HCEC 1CT (cell line): ENCODE data around the gene ANKRD60.

Source experiments
- DNase-seq: peaks from one replicate; pipeline ENCODE4 v3.0.0-alpha.2; 2017

The ANKRD60 gene

DNA sequence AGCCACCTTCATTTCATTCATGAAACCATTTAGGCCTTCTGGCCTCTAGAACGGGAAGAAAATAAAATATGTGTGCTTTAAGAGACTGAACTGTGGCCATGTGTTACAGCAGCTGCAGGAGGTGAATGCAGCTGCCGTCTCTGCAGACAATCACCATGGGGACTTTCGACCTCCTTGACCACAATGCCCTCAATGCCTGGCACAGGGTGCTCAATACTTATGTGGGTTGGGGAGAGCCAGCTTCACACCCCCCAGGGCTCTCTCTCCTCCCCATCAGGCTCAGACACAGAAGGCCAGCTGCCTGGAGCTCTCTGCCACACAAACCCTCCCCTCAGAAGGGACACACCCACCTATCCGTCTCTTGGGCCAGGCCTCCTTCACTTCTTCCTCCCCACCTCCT is 43.5 kb downstream of the ANKRD60 start:
- DNase-seq: no peak

GRCh38 chr20:58184063-58184462 is 44.4 kb downstream of the ANKRD60 start:
- DNase-seq: no peak

DNA sequence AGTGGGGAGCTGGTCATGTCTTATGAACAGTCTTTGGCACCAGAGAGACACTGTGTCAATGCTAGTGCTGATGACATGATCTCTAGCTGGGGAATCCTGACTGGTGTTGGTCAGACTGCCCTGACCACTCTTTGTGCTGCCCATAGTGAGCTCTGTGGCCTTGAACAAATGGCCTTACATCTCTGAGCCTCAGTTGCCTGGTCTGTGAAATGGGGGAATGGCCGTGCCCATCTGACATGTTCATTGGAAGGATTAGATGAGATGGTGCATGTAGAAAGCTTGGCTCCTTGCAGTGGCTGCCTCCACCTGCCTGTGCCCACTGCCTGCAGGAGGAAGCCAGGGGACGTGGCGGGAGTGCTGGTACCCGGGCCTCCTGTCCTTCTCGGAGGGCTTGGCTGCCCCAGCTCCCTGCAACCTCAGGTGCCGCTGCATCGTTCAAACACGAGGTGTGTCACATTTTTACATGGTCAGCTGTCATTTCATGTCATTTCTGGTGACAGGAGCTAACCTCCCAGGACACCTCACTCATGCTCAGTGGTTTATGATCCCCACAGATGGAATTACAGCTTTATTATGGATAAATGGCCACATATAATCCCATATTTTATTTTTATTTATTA is 45.8 kb downstream of the ANKRD60 start:
- no peak for DNase-seq

GRCh38 chr20:58179432-58180099 is 48.9 kb downstream of the ANKRD60 start:
- DNase-seq: no peak

- no peak for DNase-seq
Measured at GRCh38 chr20:58179083-58179431, 49.4 kb downstream of the ANKRD60 start.

DNA sequence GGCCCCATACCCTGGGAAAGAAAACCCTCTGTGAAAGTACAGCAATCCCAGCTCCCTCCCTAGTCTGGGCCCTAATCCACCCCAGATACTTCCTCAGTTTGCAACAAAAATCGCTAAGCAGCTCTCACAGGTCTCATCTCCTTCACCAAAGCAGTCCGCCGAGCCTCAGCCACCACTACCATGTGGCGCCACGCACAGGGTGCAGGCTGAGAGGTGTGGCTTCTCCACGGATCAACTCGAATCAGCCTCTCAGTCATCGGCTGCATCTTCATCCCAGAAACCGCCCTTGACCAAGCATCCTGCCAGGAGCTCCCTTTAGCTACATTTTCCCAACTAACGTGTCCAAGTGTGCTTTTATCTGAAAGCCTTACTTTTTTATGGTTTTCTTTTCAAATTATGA is 50.7 kb downstream of the ANKRD60 start:
- no peak for DNase-seq

DNA sequence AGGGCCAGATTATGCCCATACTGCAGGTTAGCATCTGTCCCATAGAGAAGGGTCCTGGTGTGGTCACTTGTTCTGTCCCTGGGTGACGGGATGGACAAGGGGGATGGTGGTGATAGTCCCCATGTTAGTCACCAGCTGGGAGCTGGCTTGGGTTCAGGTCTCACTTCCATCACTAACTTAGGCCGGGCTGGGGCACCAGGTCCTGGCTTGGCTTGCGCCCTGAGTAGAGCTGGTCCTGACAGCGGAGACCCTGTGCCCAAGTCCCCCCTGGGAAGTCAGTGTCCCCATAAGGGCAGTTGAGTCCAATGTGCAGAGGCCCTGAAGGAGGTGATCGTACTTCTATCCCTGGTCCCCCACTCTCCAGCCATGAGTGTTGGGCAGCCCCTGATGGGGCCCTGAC is 52.6 kb downstream of the ANKRD60 start:
- DNase-seq: no peak

GRCh38 chr20:58175425-58175824 is 53.0 kb downstream of the ANKRD60 start:
- DNase-seq: no peak

DNA sequence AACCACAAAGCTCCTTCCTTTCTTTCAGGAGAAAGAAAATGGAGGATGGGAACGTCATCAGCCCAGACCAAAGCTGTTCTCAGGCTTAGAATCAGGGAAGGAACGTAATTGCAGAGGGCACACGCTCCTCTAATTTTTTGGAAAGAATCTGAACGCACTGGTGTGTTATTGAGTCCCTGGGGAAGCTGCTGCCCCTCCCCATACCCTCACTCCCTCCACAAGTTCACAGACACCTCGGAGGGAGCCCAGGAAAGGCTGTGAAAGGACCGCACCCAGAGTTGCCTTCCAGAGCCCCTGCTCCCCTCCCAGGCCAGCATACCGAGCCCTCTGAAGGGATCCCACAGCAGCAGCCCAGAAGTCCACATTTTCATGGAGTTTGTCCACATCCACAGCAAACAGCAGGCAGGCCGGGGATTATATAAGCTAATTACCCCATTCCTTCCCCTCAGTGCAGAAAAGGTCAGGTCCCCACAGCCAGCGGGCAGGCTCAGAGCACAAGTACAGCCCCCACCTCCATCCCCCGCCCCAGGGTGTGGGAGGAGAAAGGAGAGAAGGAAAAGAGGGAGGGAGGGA is 53.7 kb downstream of the ANKRD60 start:
- no peak for DNase-seq

DNA sequence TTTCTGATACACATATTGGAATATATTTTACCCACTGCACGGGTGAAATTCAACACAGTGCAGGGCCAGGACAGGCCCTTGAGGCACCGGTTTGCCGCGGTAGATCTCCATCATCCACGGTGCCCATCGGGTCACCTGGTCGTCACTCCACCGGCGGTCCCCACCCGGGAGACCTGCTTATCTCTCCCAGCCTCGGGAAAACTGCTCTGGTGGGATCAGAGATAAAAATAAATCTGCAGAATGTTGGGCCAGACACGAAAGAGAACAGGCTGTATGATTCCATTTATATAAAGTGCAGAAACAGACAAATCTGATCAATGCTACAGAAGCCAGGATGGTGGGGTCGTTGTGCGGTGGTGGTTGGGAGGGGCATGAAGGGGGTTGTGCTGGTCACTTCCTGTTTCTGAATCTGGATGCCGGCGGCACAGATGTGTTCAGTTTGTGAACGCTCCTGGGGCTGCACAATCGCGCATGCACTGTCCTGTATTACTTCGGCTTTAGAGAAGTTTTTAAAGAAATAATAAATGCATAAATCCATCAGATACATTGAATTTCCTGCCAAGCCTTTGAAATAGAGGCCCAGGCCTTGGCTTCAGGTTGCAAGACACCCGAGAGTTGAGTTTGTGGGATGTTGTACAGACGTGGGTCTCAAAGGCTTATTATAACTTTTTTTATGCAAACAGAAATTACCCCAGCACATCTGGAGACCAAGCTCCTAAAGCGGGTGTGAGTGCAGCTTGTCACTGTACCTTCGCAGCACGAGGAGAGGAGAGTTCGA is 54.3 kb downstream of the ANKRD60 start:
- no peak for DNase-seq

- no peak for DNase-seq
Measured at GRCh38 chr20:58173091-58173490, 55.4 kb downstream of the ANKRD60 start.

- DNase-seq: no peak
Measured at GRCh38 chr20:58171796-58172425, 56.5 kb downstream of the ANKRD60 start.

- DNase-seq: no peak
Measured at GRCh38 chr20:58169450-58169849, 59.0 kb downstream of the ANKRD60 start.

- DNase-seq: no peak
Measured at GRCh38 chr20:58168843-58169242, 59.6 kb downstream of the ANKRD60 start.

GRCh38 chr20:58167759-58168158 is 60.7 kb downstream of the ANKRD60 start:
- no peak for DNase-seq
